ENCODE data around the gene SLC29A4. TPM values are rescaled to one million over a fixed set of nuclear protein-coding genes. Genes with fewer than 3 reads are reported as not detected.

The SLC29A4 gene
- total and polyA plus RNA-seq, 2 of the 4 experiments (the other 2 are of a cell fraction), result 2.3 to 7.6 TPM

- Histone ChIP-seq H3K36me3 (ENCODE audit: control insufficient read depth, insufficient read depth, low read length) (peaks cover 73% of the 10 kb centered on the region), H3K56ac (ENCODE audit: extremely low read depth, insufficient read depth, low read length) (no peak overlapping the region), H3K4me3 (ENCODE audit: insufficient read depth, low read depth, low read length) (no peak overlapping the region), H3K14ac (replicated peaks; ENCODE audit: low read depth, low read length) (no peak overlapping the region), H3K4me1 (ENCODE audit: control insufficient read depth, insufficient read depth, low read length) (no peaks in the 10 kb centered on the region), H3K9me1 (ENCODE audit: insufficient read depth, low read length) (no peaks in the 10 kb centered on the region), H3K9ac (ENCODE audit: low read depth, low read length) (no peak overlapping the region), H2AK9ac (replicated peaks; ENCODE audit: low read depth, low read length, poor library complexity) (no peak overlapping the region), H2BK20ac (ENCODE audit: low read depth, low read length) (no peak overlapping the region), H3K9me3 (ENCODE audit: control insufficient read depth, insufficient read depth, low read length) (peaks cover 5% of the 10 kb centered on the region; the same call in 1 of the 2 replicates), H2AK5ac (ENCODE audit: low read depth, low read length) (no peak overlapping the region), H3K4me2 (ENCODE audit: low read depth, low read length) (no peak overlapping the region), H3K79me1 (ENCODE audit: low read depth in 1 of 2, low read length in 2 of 2) (peaks cover 4 to 36% of the 10 kb centered on the region in 2 experiments; a peak in 3 of 4 replicates), H4K5ac (ENCODE audit: low read depth, low read length) (no peak overlapping the region), H2AFZ (replicated peaks; ENCODE audit: low read length, poor library complexity) (no peak overlapping the region), H2BK15ac (ENCODE audit: low read depth, low read length) (no peak overlapping the region), H3K23ac (ENCODE audit: low read depth, low read length) (no peak overlapping the region), H3K18ac (ENCODE audit: low read depth, low read length) (no peak overlapping the region), H3K27me3 (ENCODE audit: control insufficient read depth, insufficient read depth, low read length) (no peaks in the 10 kb centered on the region), H4K20me1 (ENCODE audit: insufficient read depth, low read length) (peaks cover 16% of the 10 kb centered on the region), H4K8ac (ENCODE audit: low read depth in 2 of 2, low read length in 2 of 2) (no peak overlapping the region), H2BK120ac (ENCODE audit: low read depth, low read length) (no peak overlapping the region), H4K91ac (ENCODE audit: insufficient read depth, low read depth, low read length) (no peak overlapping the region), H2BK5ac (ENCODE audit: low read depth, low read length, poor library complexity, severe bottlenecking) (no peak overlapping the region), H3K4ac (ENCODE audit: low read depth, low read length) (no peak overlapping the region), H3K27ac (ENCODE audit: insufficient read depth, low read length) (no peak overlapping the region)
- dilution Hi-C loops (cut with HindIII; ENCODE audit: low sequenced_read_pairs, unreplicated experiment), result no loop called here
- WGBS, 2 experiments (ENCODE audit: extremely low coverage in 2 of 2, insufficient read length in 1 of 2), result no CpG with 5 or more reads among the region's 4 CpGs
- POLR2A ChIA-PET (ENCODE audit: unreplicated experiment), result no interaction called here
- no peak for DNase-seq
- in situ Hi-C loops (cut with MboI; ENCODE audit: low sequenced_read_pairs), result no loop called here
- TF ChIP-seq, protein P1, sequence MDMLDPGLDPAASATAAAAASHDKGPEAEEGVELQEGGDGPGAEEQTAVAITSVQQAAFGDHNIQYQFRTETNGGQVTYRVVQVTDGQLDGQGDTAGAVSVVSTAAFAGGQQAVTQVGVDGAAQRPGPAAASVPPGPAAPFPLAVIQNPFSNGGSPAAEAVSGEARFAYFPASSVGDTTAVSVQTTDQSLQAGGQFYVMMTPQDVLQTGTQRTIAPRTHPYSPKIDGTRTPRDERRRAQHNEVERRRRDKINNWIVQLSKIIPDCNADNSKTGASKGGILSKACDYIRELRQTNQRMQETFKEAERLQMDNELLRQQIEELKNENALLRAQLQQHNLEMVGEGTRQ (IDR thresholded peaks at IDR 0.05; ENCODE audit: low read depth, low read length), result no peak
- no peak for TF ChIP-seq RFX5 (IDR thresholded peaks at IDR 0.05; ENCODE audit: low read depth, low read length)
- no peak for TF ChIP-seq CEBPB (IDR thresholded peaks at IDR 0.05; ENCODE audit: low read depth, low read length)
- TF ChIP-seq FOS (IDR thresholded peaks at IDR 0.05; ENCODE audit: low read depth, low read length), result no peak
- no peak for TF ChIP-seq RAD21 (IDR thresholded peaks at IDR 0.05; ENCODE audit: low read length)
- no peak for TF ChIP-seq POLR2A (IDR thresholded peaks at IDR 0.05; ENCODE audit: low read depth, low read length)
- intact Hi-C loops (cut with micrococcal nuclease), result no loop called here
- CTCF ChIA-PET, result no interaction called here
- BruUV-seq (replicated peaks), result no TSS peak
- ATAC-seq (ENCODE audit: low read depth), result no peak
Measured at GRCh38 chr7:5344342-5344741, 61.6 kb downstream of the SLC29A4 start.
